H1 (cell line): ENCODE measurements around the gene TYRP1. TPM values are rescaled to one million over a fixed set of nuclear protein-coding genes. Genes with fewer than 3 reads are reported as not detected.

Source experiments
- CTCF ChIA-PET: fragments of 300-600 bp; sonication (Branson Sonifier 250); formaldehyde crosslinking; loops from one replicate; lab custom pipeline; 2021; ENCODE audit not compliant: partially characterized antibody; lab: Charles Lee
- POLR2A ChIA-PET: fragments of 300-600 bp; sonication (Branson Sonifier 250); formaldehyde crosslinking; loops from one replicate; lab custom pipeline; 2021; ENCODE audit warnings: inconsistent platforms; ENCODE audit not compliant: partially characterized antibody; lab: Charles Lee
- DNase-seq, 2 experiments: peaks; one replicate each; pipeline versions ENCODE4 v3.0.0 to v3.0.0-alpha.2; 2010 to 2022; ENCODE audit warnings: low spot score in 2 of 2, low read depth in 1 of 2, mixed read lengths in 1 of 2
- FAIRE-seq: peaks from 2 replicates; lab custom pipeline; 2011; peaks lifted over from hg19 to GRCh38; lab: Jason Lieb, UNC
- H2AFZ ChIP-seq: 2 replicates; pipeline ENCODE4 v1.8.1; 2012; ENCODE audit warnings: low read length, inconsistent platforms
- H2AK5ac ChIP-seq: 2 replicates; pipeline ENCODE4 v1.6.1; 2013; ENCODE audit warnings: low read depth, low read length
- H2BK120ac ChIP-seq: replicated peaks from 2 replicates; pipeline ENCODE3; 2013; ENCODE audit warnings: low read depth, low read length, inconsistent platforms
- H2BK12ac ChIP-seq: 2 replicates; pipeline ENCODE4 v1.6.1; 2013; ENCODE audit warnings: low read depth, low read length
- H2BK15ac ChIP-seq: 2 replicates; pipeline ENCODE4 v1.6.1; 2013; ENCODE audit warnings: low read length
- H2BK20ac ChIP-seq: 2 replicates; pipeline ENCODE4 v1.6.1; 2013; ENCODE audit warnings: low read length
- H2BK5ac ChIP-seq: 2 replicates; pipeline ENCODE4 v1.6.1; 2013; ENCODE audit warnings: low read depth, low read length
- H3K14ac ChIP-seq: 2 replicates; pipeline ENCODE4 v1.6.1; 2013; ENCODE audit warnings: inconsistent platforms; ENCODE audit not compliant: insufficient read length
- H3K18ac ChIP-seq: 2 replicates; pipeline ENCODE4 v1.6.1; 2013; ENCODE audit warnings: low read length; ENCODE audit errors: extremely low read depth
- H3K23ac ChIP-seq: 2 replicates; pipeline ENCODE4 v1.6.1; 2013; ENCODE audit warnings: inconsistent platforms; ENCODE audit not compliant: insufficient read length
- H3K23me2 ChIP-seq: 2 replicates; pipeline ENCODE4 v1.6.1; 2013; ENCODE audit warnings: low read depth, low read length
- H3K27ac ChIP-seq: 2 replicates; pipeline ENCODE4 v1.6.1; 2011; ENCODE audit warnings: low read depth, low read length, inconsistent platforms
- H3K27me3 ChIP-seq, 4 experiments: replicated peaks in 1 of 4; 1 replicate in 1 of 4; 2 replicates in 3 of 4; pipeline versions ENCODE4 v1.6.1 to v1.8.1; 2011 to 2013; ENCODE audit warnings: low read length in 3 of 4, mild to moderate bottlenecking in 3 of 4, inconsistent platforms in 2 of 4, mixed read lengths in 2 of 4, moderate library complexity in 1 of 4; ENCODE audit not compliant: control insufficient read depth in 3 of 4, insufficient read depth in 3 of 4; ENCODE audit errors: extremely low read depth in 1 of 4
- H3K36me3 ChIP-seq, 4 experiments: 2 replicates each; pipeline versions ENCODE4 v1.6.1 to v1.8.1; 2011 to 2013; ENCODE audit warnings: mild to moderate bottlenecking in 4 of 4, low read length in 3 of 4, moderate library complexity in 2 of 4, control low read depth in 1 of 4, inconsistent platforms in 1 of 4; ENCODE audit not compliant: insufficient read depth in 4 of 4, control insufficient read depth in 2 of 4
- H3K4ac ChIP-seq: replicated peaks from 2 replicates; pipeline ENCODE3; 2013; ENCODE audit warnings: low read length, low read depth, mixed read lengths, inconsistent platforms; ENCODE audit not compliant: insufficient read length
- H3K4me1 ChIP-seq, 4 experiments: replicated peaks in 1 of 4; 1 replicate in 1 of 4; 2 replicates in 3 of 4; pipeline versions ENCODE4 v1.6.1 to v1.8.1; 2011 to 2013; ENCODE audit warnings: low read length in 3 of 4, inconsistent platforms in 2 of 4, mixed read lengths in 1 of 4; ENCODE audit not compliant: insufficient read depth in 4 of 4, control insufficient read depth in 3 of 4
- H3K4me2 ChIP-seq, 2 experiments: 2 replicates each; pipeline versions ENCODE4 v1.6.1 to v1.8.1; 2011 to 2013; ENCODE audit warnings: low read depth in 2 of 2, low read length in 2 of 2, control low read depth in 1 of 2, inconsistent platforms in 1 of 2, mild to moderate bottlenecking in 1 of 2; ENCODE audit not compliant: insufficient read depth in 1 of 2
- H3K4me3 ChIP-seq, 4 experiments: fragments of 200-600, 300-600 bp in 1 of 4; sonication (generic), shearing (Covaris generic), sonication (Bioruptor Twin) in 1 of 4; 2 replicates each; pipeline versions ENCODE4 v1.5.1 to v1.8.1; 2011 to 2016; ENCODE audit warnings: low read length in 4 of 4, low read depth in 3 of 4, control low read depth in 2 of 4, inconsistent platforms in 2 of 4, mild to moderate bottlenecking in 2 of 4, mixed read lengths in 1 of 4, moderate library complexity in 1 of 4; ENCODE audit not compliant: insufficient read depth in 2 of 4; ENCODE audit errors: extremely low read depth in 1 of 4
- H3K56ac ChIP-seq: replicated peaks from 2 replicates; pipeline ENCODE3; 2013; ENCODE audit warnings: low read depth, mild to moderate bottlenecking, mixed read lengths, low read length, inconsistent platforms; ENCODE audit not compliant: insufficient read length
- H3K79me1 ChIP-seq: 2 replicates; pipeline ENCODE4 v1.6.1; 2013; ENCODE audit warnings: low read depth, low read length, control low read depth
- H3K79me2 ChIP-seq, 2 experiments: 2 replicates each; pipeline versions ENCODE4 v1.6.1 to v1.8.1; 2012 to 2013; ENCODE audit warnings: low read length in 2 of 2, mild to moderate bottlenecking in 2 of 2, inconsistent platforms in 1 of 2; ENCODE audit not compliant: insufficient read depth in 2 of 2, control insufficient read depth in 1 of 2
- H3K9ac ChIP-seq, 4 experiments: replicated peaks in 1 of 4; 1 replicate in 1 of 4; 2 replicates in 3 of 4; pipeline versions ENCODE4 v1.6.1 to v1.8.1; 2011 to 2013; ENCODE audit warnings: low read depth in 3 of 4, low read length in 3 of 4, control low read depth in 2 of 4, mild to moderate bottlenecking in 2 of 4, moderate library complexity in 2 of 4, inconsistent platforms in 1 of 4; ENCODE audit errors: extremely low read depth in 1 of 4
- H3K9me3 ChIP-seq, 2 experiments: 2 replicates each; pipeline versions ENCODE4 v1.6.1 to v1.8.1; 2012 to 2013; ENCODE audit warnings: mild to moderate bottlenecking in 2 of 2, moderate library complexity in 2 of 2, control low read depth in 1 of 2, inconsistent platforms in 1 of 2, low read depth in 1 of 2, low read length in 1 of 2, mixed read lengths in 1 of 2; ENCODE audit not compliant: insufficient read depth in 2 of 2
- H4K20me1 ChIP-seq, 2 experiments: replicated peaks in 1 of 2; 2 replicates each; pipeline versions ENCODE3 to v1.8.1; 2011 to 2013; ENCODE audit warnings: inconsistent platforms in 2 of 2, low read length in 2 of 2, mild to moderate bottlenecking in 1 of 2; ENCODE audit not compliant: insufficient read depth in 2 of 2, control insufficient read depth in 1 of 2
- H4K5ac ChIP-seq: 2 replicates; pipeline ENCODE4 v1.6.1; 2013; ENCODE audit warnings: low read length, low read depth, mixed read lengths, inconsistent platforms; ENCODE audit not compliant: insufficient read length
- H4K8ac ChIP-seq: 2 replicates; pipeline ENCODE4 v1.8.0; 2013; ENCODE audit warnings: mild to moderate bottlenecking, moderate library complexity, low read length, inconsistent platforms; ENCODE audit not compliant: insufficient read depth; ENCODE audit errors: extremely low read depth
- H4K91ac ChIP-seq: replicated peaks from 2 replicates; pipeline ENCODE3; 2013; ENCODE audit warnings: low read length, mixed read lengths, inconsistent platforms; ENCODE audit not compliant: insufficient read length
- BCL11A ChIP-seq, 2 experiments: IDR thresholded peaks; one replicate each; pipeline ENCODE4 v1.6.1; 2011; ENCODE audit warnings: low read depth in 2 of 2, low read length in 2 of 2, mild to moderate bottlenecking in 2 of 2
- CBX8 ChIP-seq: fragments of 300-800, 300-1000 bp; sonication (generic); IDR thresholded peaks from 2 replicates; pipeline ENCODE4 v1.7.1; 2016; ENCODE audit warnings: low read depth, low read length, borderline replicate concordance
- EGR1 ChIP-seq: IDR thresholded peaks from 2 replicates; pipeline ENCODE4 v1.6.1; 2011; ENCODE audit warnings: low read depth, low read length, borderline replicate concordance
- FOSL1 ChIP-seq: IDR thresholded peaks from 2 replicates; pipeline ENCODE4 v1.6.1; 2011; ENCODE audit warnings: mild to moderate bottlenecking, low read depth, low read length, moderate library complexity; ENCODE audit not compliant: insufficient read depth
- GTF2F1 ChIP-seq: IDR thresholded peaks from 2 replicates; pipeline ENCODE4 v1.6.1; 2012; ENCODE audit warnings: low read depth, low read length, improper control_type of control experiment, borderline replicate concordance
- HDAC2 ChIP-seq, 2 experiments: fragments of 300-600 bp in 1 of 2; sonication (generic) in 1 of 2; IDR thresholded peaks; 2 replicates each; pipeline ENCODE4 v1.6.1; 2011 to 2012; ENCODE audit warnings: low read depth in 2 of 2, low read length in 2 of 2, mild to moderate bottlenecking in 2 of 2, moderate library complexity in 2 of 2, borderline replicate concordance in 1 of 2, inconsistent platforms in 1 of 2
- KDM4A ChIP-seq: IDR thresholded peaks from one replicate; pipeline ENCODE4 v1.7.1; 2012; ENCODE audit warnings: low read depth, mild to moderate bottlenecking, moderate library complexity, low read length, inconsistent platforms; ENCODE audit not compliant: severe bottlenecking
- RFX5 ChIP-seq: IDR thresholded peaks from 2 replicates; pipeline ENCODE4 v1.6.1; 2011; ENCODE audit warnings: low read depth, low read length, improper control_type of control experiment, borderline replicate concordance
- SIRT6 ChIP-seq: IDR thresholded peaks from one replicate; pipeline ENCODE4 v1.7.1; 2012; ENCODE audit warnings: low read length, inconsistent platforms
- SP1 ChIP-seq: IDR thresholded peaks from 2 replicates; pipeline ENCODE4 v1.6.1; 2011; ENCODE audit warnings: low read depth, low read length
- SP4 ChIP-seq: IDR thresholded peaks from 2 replicates; pipeline ENCODE4 v1.6.1; 2012; ENCODE audit warnings: low read length, inconsistent platforms
- SUZ12 ChIP-seq: fragments of 200-600 bp; sonication (generic); IDR thresholded peaks from 2 replicates; pipeline ENCODE4 v1.6.1; 2012; ENCODE audit warnings: mild to moderate bottlenecking, inconsistent platforms, low read length, moderate library complexity, mixed read lengths
- ZNF274 ChIP-seq: IDR thresholded peaks from 2 replicates; pipeline ENCODE4 v1.7.0; 2012; ENCODE audit warnings: low read length, borderline replicate concordance; ENCODE audit errors: extremely low read depth
- polyA plus RNA-seq, 7 experiments: library from polyadenylated mRNA; depleted of rRNA in 3 of 7; stranded (reverse) in 5 of 7; unstranded in 2 of 7; fragments of >200 nt in 5 of 7; fragments of 200-250 nt in 2 of 7; gene quantifications; 1 replicate in 5 of 7; 2 replicates in 1 of 7; 4 replicates in 1 of 7; pipeline versions ENCODE4 v1.2.1 to v1.2.3, GENCODE V29; 2011 to 2013; ENCODE audit warnings: missing spikeins in 2 of 7, mixed read lengths in 2 of 7
- total RNA-seq: library from RNA; stranded (reverse); fragmentation: NEBNext Ultra II Directional; extraction: Animal tissue kit (Norgen Biotek cat#: 25700); gene quantifications from 2 replicates; pipeline ENCODE4 v1.2.1, GENCODE V29; 2021
- TF ChIP-seq, protein P1 (sequence below): IDR thresholded peaks from 2 replicates; pipeline ENCODE4 v1.6.1; 2012; ENCODE audit warnings: inconsistent platforms

The TYRP1 gene
- total and polyA plus RNA-seq, 2 of the 8 experiments (the other 6 are each of a cell fraction or from before 2014, with no cell fraction given) = 0.15 TPM; not detected in 1

- no peak overlapping the region for H4K5ac ChIP-seq
- H2BK5ac ChIP-seq = no peak overlapping the region
- ChIA-PET POLR2A (no interaction called here), CTCF (no interaction called here)
- TF ChIP-seq SIRT6 = no peak
- no peak for TF ChIP-seq BCL11A (IDR thresholded peaks at IDR 0.05; ENCODE audit: low read depth in 2 of 2, low read length in 2 of 2)
- TF ChIP-seq SP1 = no peak
- no peak for TF ChIP-seq ZNF274
- TF ChIP-seq GTF2F1 = no peak
- TF ChIP-seq RFX5 = no peak
- no peak for TF ChIP-seq EGR1
- TF ChIP-seq CBX8 = no peak
- no peak for TF ChIP-seq HDAC2 (IDR thresholded peaks at IDR 0.05; ENCODE audit: borderline replicate concordance in 1 of 2, low read depth in 2 of 2, low read length in 2 of 2)
- no peak for TF ChIP-seq SUZ12
- no peak for TF ChIP-seq FOSL1
- TF ChIP-seq, protein P1, sequence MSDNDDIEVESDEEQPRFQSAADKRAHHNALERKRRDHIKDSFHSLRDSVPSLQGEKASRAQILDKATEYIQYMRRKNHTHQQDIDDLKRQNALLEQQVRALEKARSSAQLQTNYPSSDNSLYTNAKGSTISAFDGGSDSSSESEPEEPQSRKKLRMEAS = no peak
- TF ChIP-seq KDM4A = no peak
- TF ChIP-seq SP4 = no peak
- DNase-seq (no peak), FAIRE-seq (no peak)
- H2AK5ac ChIP-seq = no peak overlapping the region
- H3K27ac ChIP-seq = no peak overlapping the region
- H4K20me1 ChIP-seq = no peaks in the 10 kb centered on the region
- H3K9me3 ChIP-seq = no peaks in the 10 kb centered on the region
- no peak overlapping the region for H2AFZ ChIP-seq
- H4K8ac ChIP-seq = no peak overlapping the region
- no peak overlapping the region for H3K56ac ChIP-seq
- H3K27me3 ChIP-seq = no peaks in the 10 kb centered on the region
- no peaks in the 10 kb centered on the region for H3K4me1 ChIP-seq
- H2BK12ac ChIP-seq = no peak overlapping the region
- H3K36me3 ChIP-seq = no peaks in the 10 kb centered on the region
- no peak overlapping the region for H4K91ac ChIP-seq
- H3K9ac ChIP-seq = no peak overlapping the region
- no peak overlapping the region for H3K18ac ChIP-seq
- H3K23ac ChIP-seq = no peak overlapping the region
- no peaks in the 10 kb centered on the region for H3K79me1 ChIP-seq
- H2BK120ac ChIP-seq = no peak overlapping the region
- no peaks in the 10 kb centered on the region for H3K79me2 ChIP-seq
- no peak overlapping the region for H2BK20ac ChIP-seq
- no peak overlapping the region for H3K4me2 ChIP-seq
- H3K14ac ChIP-seq = no peak overlapping the region
- H3K4ac ChIP-seq = no peak overlapping the region
- H2BK15ac ChIP-seq = no peak overlapping the region
- H3K4me3 ChIP-seq = no peak overlapping the region
- no peaks in the 10 kb centered on the region; the same call in 1 of the 2 replicates for H3K23me2 ChIP-seq
Observed at GRCh38 chr9:12643686-12644085, 49.5 kb upstream of the TYRP1 start.
